Urinary bladder (tissue), 4 donors: ENCODE measurements around the gene PDZD2. TPM values are rescaled to one million over a fixed set of nuclear protein-coding genes. Genes with fewer than 3 reads are reported as not detected.

Experiments
- DNase-seq: peaks from one replicate; pipeline ENCODE4 v3.0.0-alpha.2; 2015; ENCODE audit errors: extremely low spot score
- H3K27ac ChIP-seq: one replicate; pipeline ENCODE4 v1.5.1; 2013; ENCODE audit warnings: low read depth, mild to moderate bottlenecking, moderate library complexity
- H3K36me3 ChIP-seq: one replicate; pipeline ENCODE4 v1.6.1; 2013; ENCODE audit warnings: mild to moderate bottlenecking, moderate library complexity; ENCODE audit not compliant: insufficient read depth
- H3K4me1 ChIP-seq: one replicate; pipeline ENCODE4 v1.6.1; 2013; ENCODE audit warnings: mild to moderate bottlenecking, moderate library complexity; ENCODE audit not compliant: insufficient read depth
- H3K4me3 ChIP-seq: one replicate; pipeline ENCODE4 v1.5.1; 2013; ENCODE audit warnings: low read depth, low read length
- WGBS: extraction: QIAGEN DNeasy Blood & Tissue Kit; methylation state at CpG from one replicate; pipeline ENCODE4 v1.1.7; 2013; 5-methylcytosine and 5-hydroxymethylcytosine counted together
- polyA plus RNA-seq: library from polyadenylated mRNA; stranded (reverse); fragments of 200-250 nt; gene quantifications from one replicate; pipeline ENCODE4 v1.2.3, GENCODE V29; 2013
- total RNA-seq: library from RNA; depleted of rRNA; stranded (reverse); fragments of >200 nt; gene quantifications from one replicate; pipeline ENCODE4 v1.2.3, GENCODE V29; 2014
- donor health status: healthy with polysubstance abuse.
- donor health status: healthy.

The PDZD2 gene
- total and polyA plus RNA-seq, 2 donors = 4.5 to 8.1 TPM

DNA sequence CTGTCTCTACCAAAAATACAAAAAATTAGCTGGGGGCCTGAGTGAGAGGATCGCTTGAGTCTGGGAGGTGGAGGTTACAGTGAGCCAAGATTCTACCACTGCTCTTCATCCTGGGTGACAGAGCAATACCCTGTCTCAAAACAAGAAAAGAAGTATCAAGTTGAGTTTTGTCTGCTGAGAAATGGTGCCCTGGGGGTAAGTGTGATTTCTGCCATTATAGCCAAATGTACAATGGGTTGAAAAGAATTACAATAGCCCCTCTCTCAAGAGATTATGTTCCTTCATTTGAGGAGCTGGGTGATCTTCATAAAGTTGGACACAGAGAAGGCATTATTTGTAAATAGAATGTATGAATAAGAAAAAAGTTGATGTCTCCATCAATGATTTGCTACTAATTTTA is 345.8 kb downstream of the PDZD2 start:
- Histone ChIP-seq H3K4me1 (no peaks in the 10 kb centered on the region), H3K27ac (no peak overlapping the region), H3K4me3 (no peak overlapping the region), H3K36me3 (no peaks in the 10 kb centered on the region)
- no peak for DNase-seq
- WGBS = 2% methylated on average over 1 of the region's 1 CpG

DNA sequence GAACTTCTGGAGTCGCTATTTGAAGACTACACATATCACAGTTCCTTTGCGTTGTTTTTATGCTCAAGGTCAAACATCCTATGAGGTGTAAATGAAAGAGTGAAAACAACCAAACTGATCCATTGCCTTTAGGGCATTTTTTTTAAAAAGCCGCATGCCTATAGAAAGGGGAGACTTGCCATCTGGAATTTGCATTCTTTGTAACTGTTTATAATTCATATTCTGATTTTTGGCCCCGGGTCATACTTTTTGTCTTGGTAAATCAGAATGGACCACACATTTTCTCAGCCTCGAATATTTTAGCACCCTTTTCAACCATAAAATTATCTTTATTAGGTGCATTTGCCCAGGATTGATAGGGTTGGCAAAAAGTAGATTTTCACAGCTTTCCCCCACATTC is 347.2 kb downstream of the PDZD2 start:
- Histone ChIP-seq H3K36me3 (no peaks in the 10 kb centered on the region), H3K27ac (no peak overlapping the region), H3K4me3 (no peak overlapping the region), H3K4me1 (peaks cover 2% of the 10 kb centered on the region)
- WGBS = 82% methylated on average over 5 of the region's 5 CpGs
- DNase-seq = no peak

DNA sequence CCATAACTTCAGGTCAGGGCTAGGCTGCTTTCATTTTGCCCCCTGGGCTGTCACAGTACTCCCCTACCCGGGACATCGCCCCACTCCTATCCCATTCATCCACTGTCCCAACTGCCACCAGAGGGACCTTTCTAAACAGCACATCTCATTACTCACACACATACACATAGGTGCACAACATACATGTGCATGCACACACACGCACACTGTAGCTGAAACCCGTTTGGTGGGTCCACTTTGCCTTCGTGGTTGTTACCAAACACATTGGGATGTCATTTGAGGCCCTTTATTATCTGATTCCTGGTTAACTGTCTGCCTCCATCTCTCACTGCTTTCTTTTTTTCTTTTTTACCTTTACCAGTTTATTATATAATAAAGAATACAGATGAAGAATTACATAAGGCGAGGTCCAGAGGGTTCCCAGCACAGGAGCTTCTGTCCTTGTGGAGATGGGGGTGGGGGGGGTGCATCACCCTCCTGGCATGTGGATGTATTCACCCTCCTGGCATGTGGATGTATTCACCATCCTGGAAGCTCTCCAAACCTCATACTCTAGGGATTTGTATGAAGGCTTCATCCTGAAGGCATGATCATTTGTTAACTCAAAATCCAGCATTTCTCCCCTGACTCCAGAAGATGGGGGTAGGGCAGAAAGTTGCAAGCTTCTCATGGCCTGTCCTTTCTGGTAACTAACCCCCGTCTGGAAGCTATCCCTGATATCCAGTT is 349.2 kb downstream of the PDZD2 start:
- Histone ChIP-seq H3K36me3 (no peaks in the 10 kb centered on the region), H3K27ac (no peak overlapping the region), H3K4me1 (peaks cover 2% of the 10 kb centered on the region), H3K4me3 (no peak overlapping the region)
- DNase-seq = no peak
- 93% methylated on average over 7 of the region's 7 CpGs for WGBS

DNA sequence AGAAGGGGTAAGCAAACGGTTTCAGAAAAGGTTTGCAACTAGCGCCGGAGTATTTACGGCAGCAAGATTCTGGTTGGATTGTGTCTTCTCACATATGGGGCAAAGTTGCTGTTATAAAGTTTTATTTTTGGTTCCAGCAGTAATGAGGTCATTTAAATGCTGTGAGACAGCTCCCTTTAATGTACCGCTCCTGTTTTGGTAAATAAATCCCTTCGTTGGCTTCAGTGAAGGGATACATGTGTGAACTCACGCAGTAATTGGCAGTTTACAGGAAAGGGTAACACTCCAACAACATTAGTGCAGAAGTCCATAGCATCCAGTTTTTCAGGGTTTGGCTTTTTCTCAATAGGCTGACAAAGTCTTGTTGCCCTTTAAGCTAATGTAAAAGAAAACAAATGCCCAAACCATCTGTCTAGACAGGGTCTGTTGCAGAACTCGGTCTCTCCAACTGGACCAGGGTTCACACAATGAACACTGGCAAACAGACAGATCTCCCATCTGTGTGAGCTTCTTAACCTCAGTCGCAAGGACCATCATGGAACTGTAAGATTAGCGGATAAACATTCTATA is 351.2 kb downstream of the PDZD2 start:
- Histone ChIP-seq H3K27ac (no peak overlapping the region), H3K4me3 (no peak overlapping the region), H3K4me1 (peaks cover 2% of the 10 kb centered on the region), H3K36me3 (no peaks in the 10 kb centered on the region)
- no peak for DNase-seq
- 56% methylated on average over 10 of the region's 10 CpGs for WGBS

DNA sequence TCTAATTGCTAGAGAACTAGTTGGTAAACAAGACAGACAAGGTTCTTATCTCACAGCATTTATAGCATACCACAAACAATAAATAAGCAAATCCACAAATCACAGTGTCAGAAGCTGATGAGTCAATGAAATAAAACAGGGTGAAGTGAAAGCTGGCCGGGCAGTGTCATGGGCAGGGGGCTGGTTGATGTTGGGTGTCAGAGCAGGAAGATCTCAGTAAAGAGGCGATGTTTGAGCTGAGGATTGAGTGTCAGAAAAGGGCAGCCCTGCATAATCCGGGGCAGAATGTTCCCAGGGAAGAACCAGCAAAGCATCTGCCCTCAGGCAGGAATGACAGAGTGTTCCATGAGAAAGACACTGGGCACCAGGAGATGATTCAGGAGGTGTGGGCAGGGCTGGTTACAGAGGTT is 351.8 kb downstream of the PDZD2 start:
- WGBS = 66% methylated on average over 3 of the region's 3 CpGs

DNA sequence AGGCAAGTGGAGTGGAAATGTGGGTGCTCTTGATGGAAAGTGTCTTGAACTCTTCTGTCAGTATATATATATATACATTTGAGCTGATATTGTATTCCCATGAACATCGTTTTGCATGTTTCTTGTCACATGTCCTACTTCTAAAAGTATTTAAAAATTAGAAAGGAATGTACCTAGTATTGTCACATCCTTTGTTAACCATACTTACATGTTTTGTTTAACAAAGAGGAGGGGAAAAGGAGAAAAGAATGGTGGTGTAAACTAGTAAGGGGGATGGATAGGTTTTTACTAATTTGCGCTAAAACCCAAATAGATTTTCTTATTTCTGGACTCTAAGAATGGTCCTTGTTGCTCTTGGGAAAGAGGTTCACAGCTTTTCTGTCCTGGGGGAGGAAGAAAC is 353.4 kb downstream of the PDZD2 start:
- H3K36me3 ChIP-seq = no peaks in the 10 kb centered on the region
- no peak overlapping the region for H3K4me3 ChIP-seq
- 98% methylated on average over 2 of the region's 2 CpGs for WGBS
- DNase-seq = no peak
- H3K4me1 ChIP-seq = peaks cover 2% of the 10 kb centered on the region
- no peak overlapping the region for H3K27ac ChIP-seq

More for the DNA sequence above, 351.8 kb downstream of the PDZD2 start:
- Histone ChIP-seq H3K4me1 (peaks cover 2% of the 10 kb centered on the region), H3K36me3 (no peaks in the 10 kb centered on the region), H3K4me3 (no peak overlapping the region), H3K27ac (no peak overlapping the region)
- no peak for DNase-seq

DNA sequence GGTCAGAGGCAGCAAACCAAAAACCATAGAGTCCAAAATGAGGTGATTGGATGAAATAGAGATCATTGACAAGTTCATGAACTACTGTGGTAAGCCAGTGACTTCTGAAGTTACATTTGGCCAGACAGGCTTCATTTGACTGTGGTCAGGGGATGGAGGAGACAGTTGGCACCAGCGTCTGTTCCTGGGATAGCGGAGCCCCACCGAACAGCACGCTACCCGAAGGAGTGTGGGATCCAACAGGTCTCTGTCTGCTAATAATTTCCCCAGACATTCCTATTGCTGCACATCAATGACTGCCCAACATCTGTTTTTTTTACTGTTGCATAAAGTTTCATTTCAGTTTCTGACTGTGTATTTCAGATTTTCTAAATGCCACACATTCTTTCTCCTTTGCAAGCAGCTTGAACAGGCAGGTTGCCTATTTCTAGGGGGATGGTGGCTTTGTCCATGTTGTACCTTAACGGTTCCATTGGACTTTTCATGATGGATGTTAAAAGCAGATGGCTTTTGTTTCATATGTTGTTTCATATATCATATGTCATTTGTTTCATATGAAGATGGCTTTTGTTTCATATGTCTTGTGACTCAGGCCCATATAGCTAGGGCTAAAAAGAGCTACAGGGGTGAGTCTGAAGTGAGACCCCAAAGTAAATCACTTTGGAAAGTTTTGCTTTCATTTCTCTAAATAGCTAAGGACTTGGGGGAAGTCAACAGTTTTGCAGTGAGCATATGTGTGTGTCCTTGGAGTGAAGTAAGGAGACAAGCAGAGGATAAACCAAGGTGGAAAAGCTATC is 354.4 kb downstream of the PDZD2 start:
- DNase-seq = no peak
- peaks cover 2% of the 10 kb centered on the region for H3K4me1 ChIP-seq
- H3K36me3 ChIP-seq = no peaks in the 10 kb centered on the region
- no peak overlapping the region for H3K4me3 ChIP-seq
- H3K27ac ChIP-seq = no peak overlapping the region
- 83% methylated on average over 6 of the region's 6 CpGs for whole genome bisulfite sequencing

DNA sequence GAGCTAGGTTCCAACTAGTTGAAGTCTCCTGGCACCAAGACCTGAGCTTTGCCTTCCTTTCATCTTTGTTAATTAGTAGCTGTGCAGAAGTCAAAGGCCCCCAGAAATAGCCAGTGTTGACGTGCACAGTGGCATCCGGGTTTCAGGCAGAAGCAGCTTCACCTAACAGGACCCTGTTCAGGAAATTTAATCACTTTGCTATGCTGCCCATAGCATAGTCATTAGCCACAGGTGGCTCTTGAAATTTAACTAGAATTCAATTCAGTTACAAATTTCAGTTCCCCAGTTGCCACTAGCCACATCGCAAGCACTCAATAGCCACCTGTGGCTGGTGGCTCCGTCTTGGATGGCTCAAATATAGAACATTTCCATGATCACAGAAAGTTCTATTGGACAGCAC is 356.1 kb downstream of the PDZD2 start:
- Histone ChIP-seq H3K4me1 (peaks cover 1% of the 10 kb centered on the region), H3K36me3 (no peaks in the 10 kb centered on the region), H3K27ac (no peak overlapping the region), H3K4me3 (no peak overlapping the region)
- 89% methylated on average over 4 of the region's 4 CpGs for WGBS
- no peak for DNase-seq

DNA sequence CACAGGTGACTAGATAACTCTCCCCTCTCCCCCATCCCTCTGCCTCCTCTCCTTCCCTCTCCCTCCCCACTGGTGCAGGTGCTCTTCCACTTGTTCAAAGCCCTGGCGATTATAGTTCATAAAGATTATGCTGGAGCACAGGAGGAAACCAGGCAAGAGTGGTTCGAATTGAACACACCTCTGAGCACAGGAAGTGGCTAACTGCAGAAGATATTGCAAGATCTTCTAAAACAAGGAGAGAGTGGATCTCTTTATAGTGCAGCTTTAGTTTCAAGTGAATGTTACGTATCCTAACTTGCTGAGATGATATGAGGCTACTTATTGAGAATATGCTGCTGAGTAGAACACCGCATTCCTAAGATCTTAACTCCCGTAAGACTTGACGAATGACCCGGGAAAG is 356.8 kb downstream of the PDZD2 start:
- Histone ChIP-seq H3K36me3 (no peaks in the 10 kb centered on the region), H3K4me3 (no peak overlapping the region), H3K4me1 (no peaks in the 10 kb centered on the region), H3K27ac (no peak overlapping the region)
- no peak for DNase-seq
- WGBS = 87% methylated on average over 7 of the region's 7 CpGs

DNA sequence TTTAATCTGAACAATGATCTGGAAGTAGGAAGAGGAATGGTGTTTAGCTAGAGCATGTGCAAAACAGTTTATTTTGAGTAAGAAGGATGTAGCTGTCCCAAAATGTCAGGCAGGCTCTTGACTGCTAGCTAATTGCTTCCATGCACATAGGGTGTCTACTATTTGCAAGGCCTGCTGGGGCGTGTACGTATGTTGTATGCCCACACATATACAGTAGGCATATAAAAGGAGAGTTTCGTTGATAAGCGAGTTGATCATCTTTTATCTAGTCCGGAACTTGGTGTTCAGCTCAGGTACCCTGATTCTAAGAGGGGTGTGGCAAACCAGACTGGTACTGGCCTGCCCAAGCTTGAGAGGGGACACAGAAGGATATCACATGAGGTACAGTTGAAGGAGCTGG is 358.0 kb downstream of the PDZD2 start:
- DNase-seq = no peak
- H3K27ac ChIP-seq = no peak overlapping the region
- WGBS = 93% methylated on average over 5 of the region's 5 CpGs

DNA sequence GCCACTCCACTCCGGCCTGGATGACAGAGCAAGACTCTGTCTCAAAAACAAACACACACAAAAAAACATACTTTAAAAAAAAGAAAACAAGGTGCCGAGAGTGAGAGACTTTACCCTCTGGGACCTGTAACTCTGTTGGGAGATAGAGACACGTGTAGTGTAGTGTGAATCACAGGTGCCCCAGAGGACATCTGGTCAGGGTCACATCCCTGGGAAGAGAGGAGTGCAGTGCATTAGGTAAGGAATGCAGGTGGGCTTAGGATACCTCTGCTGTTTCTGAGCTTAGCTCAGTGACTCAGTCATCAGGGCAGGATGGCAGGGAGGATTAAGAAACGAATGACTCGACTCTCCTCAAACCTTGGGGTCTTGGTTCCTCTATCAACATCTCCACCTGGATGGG is 360.5 kb downstream of the PDZD2 start:
- Histone ChIP-seq H3K36me3 (no peaks in the 10 kb centered on the region), H3K27ac (no peak overlapping the region), H3K4me1 (no peaks in the 10 kb centered on the region), H3K4me3 (no peak overlapping the region)
- no peak for DNase-seq
- 81% methylated on average over 5 of the region's 5 CpGs for WGBS

More for the DNA sequence above, 358.0 kb downstream of the PDZD2 start:
- no peaks in the 10 kb centered on the region for H3K36me3 ChIP-seq
- H3K4me1 ChIP-seq = no peaks in the 10 kb centered on the region
- H3K4me3 ChIP-seq = no peak overlapping the region

DNA sequence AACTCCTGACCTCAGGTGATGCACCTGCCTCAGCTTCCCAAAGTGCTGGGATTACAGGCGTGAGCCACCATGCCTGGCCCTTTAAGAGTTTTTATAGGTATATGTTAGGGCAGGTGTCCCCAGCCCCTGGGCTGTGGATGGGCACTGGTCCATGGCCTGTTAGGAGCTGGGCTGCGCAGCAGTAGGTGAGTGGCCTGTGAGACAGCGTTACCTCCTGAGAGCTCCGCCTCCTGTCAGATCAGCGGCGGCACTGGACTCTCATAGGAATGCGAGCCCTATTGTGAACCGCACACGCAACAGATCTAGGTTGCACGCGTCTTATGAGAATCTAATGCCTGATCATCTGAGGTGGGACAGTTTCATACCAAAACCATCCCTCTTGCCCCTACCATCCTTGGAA is 361.8 kb downstream of the PDZD2 start:
- no peaks in the 10 kb centered on the region for H3K4me1 ChIP-seq
- WGBS = 98% methylated on average over 11 of the region's 11 CpGs
- DNase-seq = no peak
- H3K27ac ChIP-seq = no peak overlapping the region
- H3K36me3 ChIP-seq = no peaks in the 10 kb centered on the region
- no peak overlapping the region for H3K4me3 ChIP-seq

DNA sequence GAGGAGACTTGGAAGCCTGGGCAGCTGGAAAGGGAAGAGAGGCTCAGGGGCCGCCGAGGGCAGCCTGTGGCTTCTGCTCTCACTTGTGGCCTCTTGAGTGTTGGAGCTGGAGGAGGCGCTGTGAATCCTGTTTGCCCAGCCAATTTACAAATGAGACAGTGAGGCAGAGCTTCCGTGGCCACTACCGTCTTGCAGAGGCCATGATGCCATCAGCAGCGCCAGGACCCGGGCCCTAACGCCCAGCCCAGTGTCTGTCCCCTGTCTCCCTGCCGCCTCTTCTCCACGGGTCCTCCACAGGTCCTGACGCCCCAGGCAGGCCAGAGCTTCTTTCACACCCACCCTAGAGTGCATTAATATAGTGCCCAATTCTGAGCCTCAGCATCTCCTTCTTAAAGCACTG is 362.4 kb downstream of the PDZD2 start:
- DNase-seq = no peak
- no peak overlapping the region for H3K27ac ChIP-seq
- 91% methylated on average over 11 of the region's 11 CpGs for WGBS
- no peaks in the 10 kb centered on the region for H3K4me1 ChIP-seq
- no peaks in the 10 kb centered on the region for H3K36me3 ChIP-seq
- no peak overlapping the region for H3K4me3 ChIP-seq

DNA sequence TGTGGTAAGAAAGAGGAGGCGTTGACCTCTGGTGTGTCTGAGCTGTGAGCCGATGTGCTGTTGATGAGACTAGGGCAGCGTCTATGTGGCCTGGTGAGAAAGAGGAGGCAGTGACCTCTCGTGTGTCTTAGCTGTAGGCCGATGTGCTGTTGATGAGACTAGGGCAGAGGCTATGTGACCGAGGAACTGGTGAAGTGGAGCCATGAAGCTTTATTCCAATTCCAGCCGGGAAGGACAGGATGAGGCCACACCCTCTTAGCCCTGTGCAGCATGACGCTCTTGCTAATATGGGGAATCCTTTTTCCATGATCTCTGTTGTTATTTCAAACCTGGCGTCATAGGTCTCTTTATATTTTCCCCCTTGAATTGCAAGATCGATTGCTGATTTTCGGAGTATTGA is 362.8 kb downstream of the PDZD2 start:
- H3K4me3 ChIP-seq = no peak overlapping the region
- H3K36me3 ChIP-seq = no peaks in the 10 kb centered on the region
- H3K4me1 ChIP-seq = no peaks in the 10 kb centered on the region
- no peak overlapping the region for H3K27ac ChIP-seq
- no peak for DNase-seq
- WGBS = 87% methylated on average over 11 of the region's 11 CpGs
